ENCODE measurements around the gene GORASP2. TPM values are rescaled to one million over a fixed set of nuclear protein-coding genes. Genes with fewer than 3 reads are reported as not detected.

Gene GORASP2
- total RNA-seq, 1 donor from 2014 or later, result 56.2 TPM

GRCh38 chr2:170969872-170970496 lies 40.9 kb downstream of the GORASP2 start:
- TF ChIP-seq CTCF (conservative IDR thresholded peaks at IDR 0.05; ENCODE audit: low read depth, low read length), result no peak
- H3K4me3 ChIP-seq (ENCODE audit: low read depth, low read length), result no peak overlapping the region
- DNase-seq (ENCODE audit: low read depth), result no peak

- H3K4me3 ChIP-seq (ENCODE audit: low read depth, low read length), result no peak overlapping the region
- no peak for TF ChIP-seq CTCF (conservative IDR thresholded peaks at IDR 0.05; ENCODE audit: low read depth, low read length)
These were observed 42.0 kb downstream of the GORASP2 start for GRCh38 chr2:170971071-170971470.

GRCh38 chr2:170972296-170973224 lies 43.5 kb downstream of the GORASP2 start:
- peak overlapping the region; percentile 83 for H3K4me3 ChIP-seq (ENCODE audit: low read depth, low read length)
- no peak for DNase-seq (ENCODE audit: low read depth)
- TF ChIP-seq CTCF (conservative IDR thresholded peaks at IDR 0.05; ENCODE audit: low read depth, low read length), result no peak

More at GRCh38 chr2:170971071-170971470, 42.0 kb downstream of the GORASP2 start:
- no peak for DNase-seq (ENCODE audit: low read depth)

- H3K4me3 ChIP-seq (ENCODE audit: low read depth, low read length), result peak overlapping the region; percentile 83
- DNase-seq (ENCODE audit: low read depth), result no peak
- TF ChIP-seq CTCF (conservative IDR thresholded peaks at IDR 0.05; ENCODE audit: low read depth, low read length), result no peak
These were observed 44.1 kb downstream of the GORASP2 start for GRCh38 chr2:170973225-170973491.

- peak; percentile 65 for TF ChIP-seq CTCF (conservative IDR thresholded peaks at IDR 0.05; ENCODE audit: low read depth, low read length)
These were observed 44.6 kb downstream of the GORASP2 start for GRCh38 chr2:170973492-170974303.

GRCh38 chr2:170974304-170974993 lies 45.4 kb downstream of the GORASP2 start:
- TF ChIP-seq CTCF (conservative IDR thresholded peaks at IDR 0.05; ENCODE audit: low read depth, low read length), result no peak
- peak overlapping the region; percentile 83 for H3K4me3 ChIP-seq (ENCODE audit: low read depth, low read length)
- no peak for DNase-seq (ENCODE audit: low read depth)

More at GRCh38 chr2:170973492-170974303, 44.6 kb downstream of the GORASP2 start:
- peak overlapping the region; percentile 83 for H3K4me3 ChIP-seq (ENCODE audit: low read depth, low read length)
- DNase-seq (ENCODE audit: low read depth), result peak; percentile 10
